ENCODE results near the gene STPG3. TPM values are rescaled to one million over a fixed set of nuclear protein-coding genes. Genes with fewer than 3 reads are reported as not detected.

Gene STPG3
- total RNA-seq, 6 donors from 2014 or later: 0.23 TPM; not detected in 5

DNA sequence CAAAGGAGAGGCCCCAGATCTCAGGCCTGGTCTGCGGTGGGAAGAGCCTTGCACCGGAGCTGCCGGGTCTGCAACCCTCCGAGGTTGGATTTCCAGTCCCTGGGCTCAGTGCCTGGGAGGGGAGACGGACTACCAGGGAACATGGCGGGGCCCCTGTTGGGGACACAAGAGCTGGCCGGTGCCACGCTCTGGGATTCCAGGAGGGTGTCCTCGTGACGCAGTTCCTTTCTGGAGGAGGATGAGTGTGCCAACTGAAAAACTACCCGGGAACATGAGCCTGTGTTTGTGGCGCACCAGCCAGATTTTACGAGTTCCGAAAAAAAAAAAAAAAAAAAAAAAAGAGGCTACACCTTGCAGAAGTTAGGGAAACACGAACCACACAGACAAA, 42.0 kb downstream of the STPG3 start:
- Histone ChIP-seq H3K4me1 (peaks cover 25 to 45% (median 34%) of the 10 kb centered on the region in 4 donors), H3K4me3 (peak overlapping the region in 1 of 4 donors; percentile 46), H3K9me3 (no peaks in the 10 kb centered on the region), H3K36me3 (no peaks in the 10 kb centered on the region), H3K27ac (peak overlapping the region; percentile 55 to 91 (median 86)), H3K27me3 (peaks cover 0 to 18% (median 8%) of the 10 kb centered on the region in 4 donors)
- no peak for TF ChIP-seq EP300 (IDR thresholded peaks at IDR 0.05)
- no peak for TF ChIP-seq POLR2AphosphoS5 (IDR thresholded peaks at IDR 0.05)
- TF ChIP-seq, protein P1, sequence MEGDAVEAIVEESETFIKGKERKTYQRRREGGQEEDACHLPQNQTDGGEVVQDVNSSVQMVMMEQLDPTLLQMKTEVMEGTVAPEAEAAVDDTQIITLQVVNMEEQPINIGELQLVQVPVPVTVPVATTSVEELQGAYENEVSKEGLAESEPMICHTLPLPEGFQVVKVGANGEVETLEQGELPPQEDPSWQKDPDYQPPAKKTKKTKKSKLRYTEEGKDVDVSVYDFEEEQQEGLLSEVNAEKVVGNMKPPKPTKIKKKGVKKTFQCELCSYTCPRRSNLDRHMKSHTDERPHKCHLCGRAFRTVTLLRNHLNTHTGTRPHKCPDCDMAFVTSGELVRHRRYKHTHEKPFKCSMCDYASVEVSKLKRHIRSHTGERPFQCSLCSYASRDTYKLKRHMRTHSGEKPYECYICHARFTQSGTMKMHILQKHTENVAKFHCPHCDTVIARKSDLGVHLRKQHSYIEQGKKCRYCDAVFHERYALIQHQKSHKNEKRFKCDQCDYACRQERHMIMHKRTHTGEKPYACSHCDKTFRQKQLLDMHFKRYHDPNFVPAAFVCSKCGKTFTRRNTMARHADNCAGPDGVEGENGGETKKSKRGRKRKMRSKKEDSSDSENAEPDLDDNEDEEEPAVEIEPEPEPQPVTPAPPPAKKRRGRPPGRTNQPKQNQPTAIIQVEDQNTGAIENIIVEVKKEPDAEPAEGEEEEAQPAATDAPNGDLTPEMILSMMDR (IDR thresholded peaks at IDR 0.05): no peak
- 72% methylated on average over 14 to 15 of the region's 15 CpGs for WGBS, 2 donors
- no peak for ATAC-seq (ENCODE audit: low FRiP score in 2 of 2)
- DNase-seq: peak in 1 of 2 donors; percentile 36

DNA sequence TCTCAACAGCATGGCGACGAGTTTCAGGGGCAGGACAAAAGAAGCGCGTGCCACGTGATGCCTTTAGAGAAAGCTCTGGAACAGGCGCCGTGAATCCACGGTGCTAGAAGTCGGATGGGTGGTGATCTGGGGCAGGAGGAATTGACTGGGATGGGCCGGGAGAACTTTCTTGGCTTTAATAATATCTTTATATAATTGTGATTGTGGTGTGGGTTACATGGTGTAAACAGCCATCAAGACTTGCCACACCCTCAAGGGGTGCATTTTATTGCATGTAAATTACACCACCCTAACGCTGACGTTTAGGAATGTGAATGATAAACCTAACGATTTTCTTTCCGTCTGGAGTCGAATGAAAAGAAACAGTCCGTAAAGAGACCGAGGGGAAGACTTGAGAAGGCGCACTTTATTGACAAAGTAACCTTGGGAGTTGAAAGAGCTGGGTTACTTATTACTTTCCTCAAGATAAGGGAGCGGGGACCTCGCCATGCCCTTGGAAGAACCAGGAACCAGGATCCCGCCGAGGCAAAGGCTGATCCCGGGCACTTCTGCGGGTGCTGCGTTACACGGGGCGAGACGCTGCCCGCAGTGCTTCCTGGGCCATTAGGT, 42.5 kb downstream of the STPG3 start:
- no peaks in the 10 kb centered on the region for H3K36me3 ChIP-seq
- peak overlapping the region in 3 of 4 donors; percentile 30 to 46 (median 32) for H3K4me3 ChIP-seq
- peaks cover 27 to 50% (median 39%) of the 10 kb centered on the region in 4 donors for H3K4me1 ChIP-seq
- 48 to 49% methylated on average over 29 of the region's 29 CpGs for WGBS, 2 donors
- peak overlapping the region; percentile 55 to 91 (median 86) for H3K27ac ChIP-seq
- ATAC-seq (ENCODE audit: low FRiP score in 2 of 2): peak; percentile 3 to 70
- peaks cover 0 to 18% (median 8%) of the 10 kb centered on the region in 4 donors for H3K27me3 ChIP-seq
- peak in 1 of 2 donors; percentile 20 for TF ChIP-seq POLR2AphosphoS5 (IDR thresholded peaks at IDR 0.05)
- peak in 1 of 4 donors; percentile 30 for TF ChIP-seq POLR2A (IDR thresholded peaks at IDR 0.05)
- TF ChIP-seq EP300 (IDR thresholded peaks at IDR 0.05): no peak
- TF ChIP-seq, protein P1 (IDR thresholded peaks at IDR 0.05): no peak
- peak in 1 of 2 donors; percentile 54 for DNase-seq
- H3K9me3 ChIP-seq: no peaks in the 10 kb centered on the region

DNA sequence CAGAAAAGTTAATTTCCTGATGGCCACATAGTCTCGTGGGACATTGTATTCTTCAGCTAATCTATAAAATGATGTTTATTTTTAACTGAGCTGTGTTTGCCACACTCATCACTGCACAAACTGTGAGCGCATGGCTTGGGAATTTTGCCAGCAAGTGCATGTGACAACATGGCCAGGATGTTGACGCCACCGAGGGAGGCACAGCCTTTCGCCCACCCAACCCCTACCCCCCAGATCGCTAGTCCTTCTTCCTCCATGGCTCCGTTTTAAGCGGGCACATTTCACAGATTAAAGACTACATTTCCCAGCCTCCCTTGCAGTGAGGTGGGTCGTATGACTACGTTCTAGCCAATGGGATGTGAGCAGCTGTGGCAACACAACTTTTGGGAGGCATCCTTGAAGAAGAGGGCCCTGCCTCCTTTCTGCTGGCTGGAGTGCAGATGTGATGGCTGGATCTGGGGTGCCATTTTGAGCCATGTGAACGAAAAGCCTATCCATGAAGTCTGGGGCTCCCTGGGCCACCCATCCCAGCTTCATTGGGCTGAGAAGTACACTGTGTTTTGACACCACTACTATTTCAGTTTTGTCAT, 43.1 kb downstream of the STPG3 start:
- Histone ChIP-seq H3K27ac (peak overlapping the region; percentile 55 to 91 (median 86)), H3K4me1 (peaks cover 27 to 56% (median 41%) of the 10 kb centered on the region in 4 donors), H3K9me3 (no peaks in the 10 kb centered on the region), H3K36me3 (no peaks in the 10 kb centered on the region), H3K4me3 (peak overlapping the region in 3 of 4 donors; percentile 30 to 46 (median 32)), H3K27me3 (peaks cover 0 to 18% (median 8%) of the 10 kb centered on the region in 4 donors)
- TF ChIP-seq EP300 (IDR thresholded peaks at IDR 0.05): no peak
- TF ChIP-seq, protein P1 (IDR thresholded peaks at IDR 0.05): no peak
- TF ChIP-seq POLR2AphosphoS5 (IDR thresholded peaks at IDR 0.05): peak; percentile 32 to 61
- peak in 1 of 4 donors; percentile 4 for TF ChIP-seq POLR2A (IDR thresholded peaks at IDR 0.05)
- ATAC-seq (ENCODE audit: low FRiP score in 2 of 2): peak; percentile 53 to 73
- peak in 1 of 2 donors; percentile 66 for DNase-seq
- 19 to 21% methylated on average over 11 of the region's 11 CpGs for WGBS, 2 donors

DNA sequence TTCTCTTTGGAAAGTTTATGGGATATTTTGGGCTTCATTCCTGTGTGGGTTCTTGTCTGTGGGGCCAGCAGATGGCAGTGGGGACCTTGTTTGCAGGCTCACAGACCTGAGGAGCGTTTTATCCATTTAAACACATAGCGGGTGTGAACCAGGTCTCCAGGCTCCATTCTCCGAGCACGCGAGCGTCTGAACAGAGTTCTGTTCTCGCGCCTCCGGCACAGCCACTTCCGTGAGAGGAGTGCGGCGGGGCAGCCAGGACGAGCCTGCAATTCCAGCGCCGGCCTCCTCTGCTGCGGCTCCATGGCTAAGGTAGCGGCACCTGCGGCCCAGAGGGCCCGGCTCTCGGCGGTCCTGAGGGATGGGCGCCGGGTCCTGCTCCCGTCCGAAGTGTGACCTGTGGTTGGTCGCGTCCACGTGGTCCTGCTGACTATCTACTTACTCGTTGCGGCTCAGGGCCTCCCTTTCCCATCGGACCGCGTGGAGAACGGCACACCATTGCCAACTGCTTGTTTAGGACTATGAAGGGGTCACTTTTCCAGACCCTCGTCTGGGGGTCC, 43.7 kb downstream of the STPG3 start:
- Histone ChIP-seq H3K4me1 (peaks cover 27 to 62% (median 44%) of the 10 kb centered on the region in 4 donors), H3K27ac (peak overlapping the region; percentile 7 to 91 (median 86)), H3K36me3 (no peaks in the 10 kb centered on the region), H3K27me3 (peaks cover 0 to 18% (median 9%) of the 10 kb centered on the region in 4 donors), H3K4me3 (peak overlapping the region in 2 of 4 donors; percentile 46 to 52), H3K9me3 (no peaks in the 10 kb centered on the region)
- 42 to 51% methylated on average over 10 to 33 of the region's 35 CpGs for WGBS, 2 donors
- ATAC-seq (ENCODE audit: low FRiP score in 2 of 2): no peak
- peak in 1 of 2 donors; percentile 79 for DNase-seq
- TF ChIP-seq, protein P1 (IDR thresholded peaks at IDR 0.05): no peak
- TF ChIP-seq POLR2A (IDR thresholded peaks at IDR 0.05) (no peak), POLR2AphosphoS5 (IDR thresholded peaks at IDR 0.05) (no peak), EP300 (IDR thresholded peaks at IDR 0.05) (no peak)
